HG02571 (cell line): Measurements from ENCODE around the gene PCGF6.

ENCODE experiments used
- ATAC-seq: cut with Tn5 transposase; IDR thresholded peaks from one replicate; pipeline ENCODE4 v1.9.1; 2021; ENCODE audit warnings: mild to moderate bottlenecking, moderate library complexity; ENCODE audit not compliant: unreplicated experiment

Gene PCGF6

GRCh38 chr10:103333934-103334520 lies 16.9 kb downstream of the PCGF6 start:
- ATAC-seq, result no peak

GRCh38 chr10:103327906-103328305 lies 23.0 kb downstream of the PCGF6 start:
- no peak for ATAC-seq

GRCh38 chr10:103316087-103316486 lies 34.9 kb downstream of the PCGF6 start:
- ATAC-seq, result no peak

GRCh38 chr10:103310197-103310596 lies 40.7 kb downstream of the PCGF6 start:
- no peak for ATAC-seq

GRCh38 chr10:103307594-103307993 lies 43.3 kb downstream of the PCGF6 start:
- ATAC-seq, result no peak

GRCh38 chr10:103295374-103296015 lies 55.4 kb downstream of the PCGF6 start:
- no peak for ATAC-seq

- no peak for ATAC-seq
Measured at GRCh38 chr10:103291588-103291987, 59.4 kb downstream of the PCGF6 start.

- no peak for ATAC-seq
Measured at GRCh38 chr10:103287992-103288391, 62.9 kb downstream of the PCGF6 start.

GRCh38 chr10:103284170-103284569 lies 66.8 kb downstream of the PCGF6 start:
- ATAC-seq, result no peak

- ATAC-seq, result no peak
Measured at GRCh38 chr10:103282961-103283360, 68.0 kb downstream of the PCGF6 start.

GRCh38 chr10:103281753-103282152 lies 69.2 kb downstream of the PCGF6 start:
- no peak for ATAC-seq

- no peak for ATAC-seq
Measured at GRCh38 chr10:103280506-103280905, 70.4 kb downstream of the PCGF6 start.

GRCh38 chr10:103280031-103280430 lies 70.9 kb downstream of the PCGF6 start:
- no peak for ATAC-seq

GRCh38 chr10:103278862-103279298 lies 72.1 kb downstream of the PCGF6 start:
- no peak for ATAC-seq

- ATAC-seq, result no peak
Measured at GRCh38 chr10:103278537-103278823, 72.5 kb downstream of the PCGF6 start.

- ATAC-seq, result no peak
Measured at GRCh38 chr10:103277713-103278536, 73.0 kb downstream of the PCGF6 start.

GRCh38 chr10:103276896-103277712 lies 73.8 kb downstream of the PCGF6 start, which contains the start of gene INA:
Gene INA, plus strand, starts transcription at chr10:103277138. Its CDS starts 74 bp downstream, at chr10:103277212.
- no peak for ATAC-seq

GRCh38 chr10:103276251-103276895 lies 74.6 kb downstream of the PCGF6 start:
- no peak for ATAC-seq

- no peak for ATAC-seq
Measured at GRCh38 chr10:103273041-103273441, 77.9 kb downstream of the PCGF6 start.

GRCh38 chr10:103265717-103266329 lies 85.1 kb downstream of the PCGF6 start:
- no peak for ATAC-seq
